HepG2 (cell line): ENCODE results near the gene PPM1G. TPM values are rescaled to one million over a fixed set of nuclear protein-coding genes. Genes with fewer than 3 reads are reported as not detected.

Experiments
- ARID4A ChIP-seq: sonication (generic); formaldehyde crosslinking; IDR thresholded peaks from 2 replicates; pipeline ENCODE4 v1.5.0; 2020; ENCODE audit warnings: mild to moderate bottlenecking, missing genetic modification reagents, borderline replicate concordance
- ATF6 ChIP-seq: sonication (generic); formaldehyde crosslinking; conservative IDR thresholded peaks from 2 replicates; pipeline ENCODE4 v1.4.0; 2020; ENCODE audit warnings: missing genetic modification reagents
- ATF7 ChIP-seq, 2 experiments: fragments of 450-650 bp in 1 of 2; sonication (generic) in 1 of 2; formaldehyde crosslinking in 1 of 2; IDR thresholded peaks; 2 replicates each; pipeline versions ENCODE4 v1.4.0 to v1.6.1; 2016 to 2020; ENCODE audit warnings: antibody characterized with exemption in 1 of 2, mild to moderate bottlenecking in 1 of 2, missing genetic modification reagents in 1 of 2
- CREB1 ChIP-seq, 2 experiments: fragments of 450-650 bp in 1 of 2; IDR thresholded peaks; 2 replicates each; pipeline ENCODE4 v1.6.1; 2016 to 2017; ENCODE audit warnings: control low read depth in 1 of 2, mild to moderate bottlenecking in 1 of 2, missing compliant biosample characterization in 1 of 2, missing genetic modification characterization in 1 of 2
- JARID2 ChIP-seq: sonication (generic); formaldehyde crosslinking; IDR thresholded peaks from 2 replicates; pipeline ENCODE4 v1.8.1; 2023; ENCODE audit warnings: missing genetic modification reagents, inconsistent platforms; ENCODE audit not compliant: insufficient replicate concordance
- JDP2 ChIP-seq: sonication (generic); formaldehyde crosslinking; IDR thresholded peaks from 2 replicates; pipeline ENCODE4 v1.8.1; 2022; ENCODE audit warnings: missing genetic modification reagents, borderline replicate concordance
- SALL1 ChIP-seq: sonication (generic); formaldehyde crosslinking; IDR thresholded peaks from 2 replicates; pipeline ENCODE4 v1.8.0; 2022; ENCODE audit warnings: mild to moderate bottlenecking, missing genetic modification reagents
- ZNF142 ChIP-seq: sonication (generic); formaldehyde crosslinking; IDR thresholded peaks from 2 replicates; pipeline ENCODE4 v1.4.0; 2020; ENCODE audit warnings: missing genetic modification reagents
- ZNF20 ChIP-seq: sonication (generic); formaldehyde crosslinking; IDR thresholded peaks from 2 replicates; pipeline ENCODE4 v1.4.0; 2020; ENCODE audit warnings: mild to moderate bottlenecking, moderate library complexity, missing genetic modification reagents
- ZNF749 ChIP-seq: sonication (generic); formaldehyde crosslinking; IDR thresholded peaks from 2 replicates; pipeline ENCODE4 v1.8.0; 2022; ENCODE audit warnings: mild to moderate bottlenecking, missing genetic modification reagents, moderate library complexity, borderline replicate concordance
- ZNF772 ChIP-seq: sonication (generic); formaldehyde crosslinking; IDR thresholded peaks from 2 replicates; pipeline ENCODE4 v1.5.0; 2020; ENCODE audit warnings: mild to moderate bottlenecking, missing genetic modification reagents
- ZNF782 ChIP-seq: sonication (generic); formaldehyde crosslinking; IDR thresholded peaks from 2 replicates; pipeline ENCODE4 v1.4.0; 2020; ENCODE audit warnings: missing genetic modification reagents, mild to moderate bottlenecking, borderline replicate concordance
- ZNF883 ChIP-seq: sonication (generic); formaldehyde crosslinking; IDR thresholded peaks from 2 replicates; pipeline ENCODE4 v1.5.1; 2020; ENCODE audit warnings: mild to moderate bottlenecking, missing genetic modification reagents; ENCODE audit errors: not compliant biosample characterization
- ZSCAN22 ChIP-seq: sonication (generic); formaldehyde crosslinking; IDR thresholded peaks from 2 replicates; pipeline ENCODE4 v1.4.0; 2020; ENCODE audit warnings: mild to moderate bottlenecking, missing genetic modification reagents
- polyA plus RNA-seq, 8 experiments: library from polyadenylated mRNA; depleted of rRNA in 3 of 8; stranded (reverse) in 7 of 8; unstranded in 1 of 8; fragments of >200 nt; fragmentation: Illumina TruSeq in 4 of 8; extraction: Trizol in 4 of 8; gene quantifications; 2 replicates each; pipeline versions ENCODE4 v1.2.1 to v1.2.3, GENCODE V29; 2011 to 2016; ENCODE audit warnings: low read depth in 4 of 8, missing spikeins in 1 of 8, mixed read lengths in 1 of 8; ENCODE audit not compliant: insufficient read depth in 1 of 8
- total RNA-seq, 5 experiments: library from RNA; depleted of rRNA; stranded (reverse); fragments of >200 nt; fragmentation: Illumina TruSeq; extraction: Trizol; gene quantifications; 2 replicates each; pipeline ENCODE4 v1.2.3, GENCODE V29; 2016; ENCODE audit warnings: low read depth in 1 of 5

PPM1G gene
- total and polyA plus RNA-seq, 2 of the 13 experiments (the other 11 are each of a cell fraction or from before 2014, with no cell fraction given), result 58.2 to 213 TPM

GRCh38 chr2:27409321-27410073 lies at the start of gene PPM1G (continued):
- TF ChIP-seq ATF6 (0 out of 2 replicates have a peak, but pooled peaks have one; percentile 40), JDP2 (CRISPR knock-in tag) (peak; percentile 31; the same call in 1 of the 2 replicates), ZNF772 (CRISPR knock-in tag) (peak; percentile 38; the same call in 1 of the 2 replicates), ZNF142 (CRISPR knock-in tag) (peak; percentile 92), JARID2 (no peak), ATF7 (IDR thresholded peaks at IDR 0.05) (no peak), ATF7 (CRISPR knock-in tag; IDR thresholded peaks at IDR 0.05) (no peak; the same call in 1 of the 2 replicates), ZNF782 (no peak), ZNF749 (CRISPR knock-in tag) (peak; percentile 90), ZNF883 (peak; percentile 95), ZNF20 (CRISPR knock-in tag) (peak; percentile 76; the same call in 1 of the 2 replicates), CREB1 (IDR thresholded peaks at IDR 0.05) (0 out of 2 replicates have a peak, but pooled peaks have one; percentile 21), CREB1 (CRISPR knock-in tag; IDR thresholded peaks at IDR 0.05) (no peak), SALL1 (CRISPR knock-in tag) (peak; percentile 92), ZSCAN22 (CRISPR knock-in tag) (no peak), ARID4A (peak; percentile 98)
